Omental fat pad (tissue), 4 donors: Measurements from ENCODE around the gene CCL3. TPM values are rescaled to one million over a fixed set of nuclear protein-coding genes. Genes with fewer than 3 reads are reported as not detected.

Experiments
- ATAC-seq: fragments of 150-250 bp; one replicate; pipeline ENCODE4 v1.9.1; 2016; ENCODE audit warnings: mild to moderate bottlenecking, moderate library complexity; ENCODE audit not compliant: low FRiP score
- DNase-seq: peaks from one replicate; pipeline ENCODE4 v3.0.0-alpha.2; 2019; ENCODE audit warnings: low spot score
- total RNA-seq, 4 donors: library from RNA; depleted of rRNA; stranded (reverse); fragments of >200 nt; gene quantifications; one replicate each; pipeline ENCODE4 v1.1.0, GENCODE V29; 2016
- TF ChIP-seq, protein P1 (sequence below), 3 donors: fragments of 450-650 bp; IDR thresholded peaks; one replicate each; pipeline ENCODE4 v1.5.1; 2016 to 2017; ENCODE audit warnings: antibody characterized with exemption in 3 of 3, mild to moderate bottlenecking in 3 of 3, moderate library complexity in 2 of 3

Gene CCL3
- total RNA-seq, 4 donors from 2014 or later: 4.1 to 12.1 (median 8.0) TPM

DNA sequence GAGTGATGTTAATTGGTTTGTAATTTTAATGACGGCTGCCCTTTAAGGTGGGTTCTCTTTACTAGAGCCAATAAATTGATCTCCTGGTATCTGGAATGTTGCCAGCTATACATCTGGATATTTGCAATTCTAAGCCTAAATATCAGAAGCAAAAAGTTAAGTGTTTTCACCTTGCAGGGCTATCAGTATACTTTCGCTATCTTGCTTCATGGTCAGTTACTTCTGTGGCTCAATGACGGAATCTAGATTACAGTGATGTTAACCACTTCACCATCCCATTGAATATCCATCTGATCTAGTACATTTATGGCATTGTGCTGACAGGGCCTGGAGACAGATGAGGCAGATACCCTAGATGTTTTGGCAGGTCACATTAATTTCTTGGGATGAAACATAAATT lies 42.0 kb upstream of the CCL3 start:
- ATAC-seq (no peak), DNase-seq (no peak)
- TF ChIP-seq, protein P1, sequence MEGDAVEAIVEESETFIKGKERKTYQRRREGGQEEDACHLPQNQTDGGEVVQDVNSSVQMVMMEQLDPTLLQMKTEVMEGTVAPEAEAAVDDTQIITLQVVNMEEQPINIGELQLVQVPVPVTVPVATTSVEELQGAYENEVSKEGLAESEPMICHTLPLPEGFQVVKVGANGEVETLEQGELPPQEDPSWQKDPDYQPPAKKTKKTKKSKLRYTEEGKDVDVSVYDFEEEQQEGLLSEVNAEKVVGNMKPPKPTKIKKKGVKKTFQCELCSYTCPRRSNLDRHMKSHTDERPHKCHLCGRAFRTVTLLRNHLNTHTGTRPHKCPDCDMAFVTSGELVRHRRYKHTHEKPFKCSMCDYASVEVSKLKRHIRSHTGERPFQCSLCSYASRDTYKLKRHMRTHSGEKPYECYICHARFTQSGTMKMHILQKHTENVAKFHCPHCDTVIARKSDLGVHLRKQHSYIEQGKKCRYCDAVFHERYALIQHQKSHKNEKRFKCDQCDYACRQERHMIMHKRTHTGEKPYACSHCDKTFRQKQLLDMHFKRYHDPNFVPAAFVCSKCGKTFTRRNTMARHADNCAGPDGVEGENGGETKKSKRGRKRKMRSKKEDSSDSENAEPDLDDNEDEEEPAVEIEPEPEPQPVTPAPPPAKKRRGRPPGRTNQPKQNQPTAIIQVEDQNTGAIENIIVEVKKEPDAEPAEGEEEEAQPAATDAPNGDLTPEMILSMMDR (IDR thresholded peaks at IDR 0.05): no peak

DNA sequence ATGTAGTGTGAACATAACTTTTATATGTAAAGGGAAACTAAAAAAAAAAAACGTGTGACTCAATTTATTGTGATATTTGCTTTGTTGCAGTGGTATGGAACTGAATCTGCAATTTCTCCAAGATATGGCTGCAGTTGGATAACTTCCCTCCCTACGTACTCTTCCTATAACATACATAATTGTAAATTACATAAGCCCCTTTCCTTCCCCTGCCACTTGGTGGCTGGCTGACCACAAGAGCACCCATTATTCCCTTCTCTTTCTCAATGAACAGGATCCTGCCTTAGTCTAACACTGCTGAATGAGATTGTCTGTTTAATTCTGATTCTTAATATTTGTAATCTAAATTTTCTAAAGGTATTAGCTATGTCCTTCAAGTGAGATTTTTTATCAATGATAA lies 41.5 kb upstream of the CCL3 start:
- TF ChIP-seq, protein P1 (IDR thresholded peaks at IDR 0.05): no peak
- ATAC-seq (no peak), DNase-seq (no peak)

DNA sequence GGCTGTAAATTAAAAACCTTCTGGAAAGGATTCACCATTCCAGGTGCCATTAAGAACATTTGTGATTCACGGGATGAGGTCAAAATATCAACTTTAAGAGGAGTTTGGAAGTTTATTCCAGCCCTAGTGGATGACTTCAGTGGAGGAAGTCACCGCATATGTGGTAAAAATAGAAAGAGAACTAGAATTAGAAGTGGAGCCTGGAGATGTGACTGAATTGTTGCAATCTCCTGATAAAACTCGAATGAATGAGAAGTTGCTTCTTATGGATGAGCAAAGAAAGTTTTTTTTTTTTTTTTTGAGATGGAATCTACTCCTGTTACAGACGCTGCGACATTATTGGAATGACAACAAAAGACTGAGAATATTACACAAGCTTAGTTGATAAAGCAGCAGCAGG lies 40.4 kb upstream of the CCL3 start:
- DNase-seq (no peak), ATAC-seq (no peak)
- TF ChIP-seq, protein P1 (IDR thresholded peaks at IDR 0.05): no peak

DNA sequence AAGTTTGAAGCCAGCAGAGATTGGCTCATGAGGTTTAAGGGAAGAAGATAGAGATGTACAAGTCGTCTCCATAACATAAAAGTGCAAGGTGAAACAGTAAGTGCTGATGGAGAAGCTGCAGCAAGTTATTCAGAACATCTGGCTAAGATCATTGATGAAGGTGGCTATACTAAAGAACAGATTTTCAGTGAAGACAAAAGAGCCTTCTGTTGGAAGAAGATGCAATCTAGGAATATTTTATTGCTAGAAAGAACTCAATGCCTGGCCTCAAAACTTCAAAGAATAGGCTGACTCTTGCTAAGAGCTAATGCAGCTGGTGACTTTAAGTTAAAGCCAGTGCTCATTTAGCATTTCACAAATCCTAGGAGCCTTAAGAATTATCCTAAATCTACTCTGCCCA lies 39.7 kb upstream of the CCL3 start:
- TF ChIP-seq, protein P1 (IDR thresholded peaks at IDR 0.05): no peak
- ATAC-seq (no peak), DNase-seq (no peak)

DNA sequence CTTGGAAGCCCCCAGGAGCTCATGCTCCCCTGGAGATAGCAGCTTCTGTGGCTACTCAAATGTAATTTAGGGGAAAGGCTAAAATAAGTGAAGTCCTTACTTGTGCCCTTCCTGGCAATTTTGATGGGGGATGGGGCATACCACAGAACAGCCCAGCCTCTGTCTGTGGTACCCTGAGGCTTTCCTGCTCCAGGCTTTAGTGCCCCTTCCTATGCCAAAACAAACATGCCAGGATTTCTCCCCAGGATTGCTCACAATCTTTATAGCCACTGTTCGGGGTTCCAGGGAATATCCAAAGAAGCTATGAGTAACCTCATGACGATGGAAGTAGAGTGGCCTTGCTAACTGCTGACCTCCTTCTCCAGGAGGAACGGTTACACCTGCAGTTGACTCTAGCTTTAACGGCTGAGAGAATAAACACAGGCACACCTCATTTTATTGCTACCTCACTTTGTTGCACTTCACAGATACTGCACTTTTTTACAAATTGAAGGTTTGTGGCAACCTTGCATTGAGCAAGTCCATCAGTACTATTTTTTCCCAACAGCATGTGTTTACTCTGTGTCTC lies 38.6 kb upstream of the CCL3 start:
- DNase-seq (no peak), ATAC-seq (no peak)
- TF ChIP-seq, protein P1 (IDR thresholded peaks at IDR 0.05): no peak

DNA sequence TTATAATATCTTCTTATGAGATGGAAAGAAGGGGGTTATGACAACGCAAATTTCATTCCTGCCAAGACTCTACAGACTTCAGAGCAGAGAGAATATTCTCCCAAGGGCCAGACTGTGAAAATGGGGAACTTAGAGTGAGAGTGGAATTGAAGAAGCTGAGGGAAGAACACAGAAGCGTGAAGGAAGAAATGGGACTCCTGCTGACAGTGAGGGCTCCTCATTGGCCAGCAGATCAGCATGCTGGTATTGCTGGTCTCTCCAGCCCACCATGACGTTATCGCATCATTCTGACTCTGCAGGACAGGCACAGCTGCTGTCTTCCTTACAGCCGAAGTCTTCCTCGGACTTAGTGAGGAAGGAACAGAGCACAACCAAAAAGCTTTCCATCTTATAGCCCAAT lies 38.0 kb upstream of the CCL3 start:
- ATAC-seq (no peak), DNase-seq (no peak)
- TF ChIP-seq, protein P1 (IDR thresholded peaks at IDR 0.05): no peak

DNA sequence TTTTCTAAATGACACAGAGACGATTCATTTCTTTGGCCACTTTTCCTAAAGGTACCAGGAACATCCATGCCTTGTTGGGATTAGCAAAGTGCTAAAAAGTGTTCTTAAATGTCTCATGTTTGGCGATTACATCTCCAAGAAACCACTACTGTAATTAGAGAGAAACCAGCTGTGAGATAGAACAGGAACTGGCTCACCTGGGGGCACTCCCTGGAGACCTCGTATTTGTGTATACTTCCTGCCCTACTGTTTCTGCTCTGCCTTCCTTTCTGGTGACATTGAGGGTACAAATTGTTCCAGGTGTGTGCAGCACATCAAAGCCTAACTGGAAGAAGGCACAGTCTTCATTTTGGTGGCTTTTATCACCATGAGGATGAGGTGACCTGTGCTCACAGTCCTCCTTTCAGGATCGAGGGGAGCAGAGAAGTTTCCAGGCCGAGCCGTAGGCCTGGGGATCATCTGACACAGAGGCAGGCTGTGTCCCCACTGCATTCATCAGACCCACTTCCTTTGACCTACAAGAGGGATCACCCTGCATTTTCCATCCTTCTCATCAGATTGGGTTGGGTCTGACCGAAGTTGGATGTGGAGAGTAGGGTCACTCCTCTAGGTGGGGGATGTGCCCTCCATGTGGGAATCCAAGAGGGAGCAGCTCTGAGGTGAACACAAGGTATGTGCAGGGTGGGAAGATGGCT lies 37.4 kb upstream of the CCL3 start:
- no peak for ATAC-seq
- TF ChIP-seq, protein P1 (IDR thresholded peaks at IDR 0.05): no peak
- DNase-seq: no peak
